Umbilical cord (tissue), 2 donors: ENCODE measurements around the gene APOO. TPM values are rescaled to one million over a fixed set of nuclear protein-coding genes. Genes with fewer than 3 reads are reported as not detected.
"Not testable (repeated sequence)": the region's sequence is repeated elsewhere in the genome, so short reads cannot be mapped to it uniquely, and the experiment has no call there.

Source experiments
- DNase-seq: peaks from one replicate; pipeline ENCODE4 v3.0.0-alpha.2; 2015; ENCODE audit warnings: low spot score
- total RNA-seq: library from RNA; depleted of rRNA; stranded (reverse); fragments of >200 nt; gene quantifications from one replicate; pipeline ENCODE4 v1.2.3, GENCODE V29; 2014; ENCODE audit warnings: low replicate concordance; ENCODE audit not compliant: insufficient read depth

The APOO gene
- total RNA-seq, 1 donor from 2014 or later = 7.5 TPM

DNA sequence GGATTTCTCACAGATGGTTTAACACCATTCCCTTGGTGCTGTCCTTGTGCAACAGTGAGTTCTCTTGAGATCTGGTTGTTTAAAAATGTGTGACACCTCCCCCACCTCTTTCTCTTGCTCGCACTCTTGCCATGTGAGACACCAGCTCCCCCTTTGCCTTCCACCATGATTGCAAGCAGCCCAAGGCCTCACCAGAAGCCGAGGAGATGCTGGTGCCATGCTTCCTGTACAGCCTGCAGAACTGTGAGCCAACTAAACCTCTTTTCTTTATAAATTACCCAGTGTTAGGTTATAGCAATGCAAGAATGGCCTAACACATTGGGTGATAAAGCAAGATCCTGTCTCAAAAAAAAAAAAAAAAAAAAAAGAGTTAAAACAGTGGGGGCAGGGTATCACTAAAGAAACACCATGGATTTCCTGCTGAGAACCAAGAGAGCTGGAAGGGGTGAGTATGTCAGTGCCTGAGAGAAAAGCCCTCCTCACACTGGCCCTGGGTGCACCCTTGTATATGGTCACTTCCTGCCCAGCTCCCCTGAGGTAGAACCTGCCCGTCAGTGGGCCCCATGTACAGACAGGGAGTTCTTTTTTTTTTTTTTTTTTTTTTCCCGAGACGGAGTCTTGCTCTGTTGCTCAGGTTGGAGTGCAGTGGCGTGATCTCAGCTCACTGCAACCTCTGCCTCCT lies 46.4 kb downstream of the APOO start:
- no peak for DNase-seq

DNA sequence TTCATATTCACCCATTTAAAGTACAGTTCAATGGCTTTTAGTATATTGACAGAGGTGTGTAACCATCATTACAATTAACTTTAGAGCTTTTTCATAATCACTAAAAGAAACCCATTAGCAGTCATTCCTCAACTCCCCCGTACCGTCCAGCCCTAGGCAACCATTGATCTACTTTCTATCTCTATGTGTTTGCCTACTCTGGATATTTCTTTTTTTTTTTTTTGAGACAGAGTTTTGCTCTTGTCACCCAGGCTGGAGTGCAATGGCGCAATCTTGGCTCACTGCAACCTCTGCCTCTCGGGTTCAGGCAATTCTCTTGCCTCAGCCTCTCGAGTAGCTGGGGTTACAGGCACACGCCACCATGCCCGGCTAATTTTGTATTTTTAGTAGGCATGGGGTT lies 48.5 kb downstream of the APOO start:
- DNase-seq = not testable (repeated sequence)

DNA sequence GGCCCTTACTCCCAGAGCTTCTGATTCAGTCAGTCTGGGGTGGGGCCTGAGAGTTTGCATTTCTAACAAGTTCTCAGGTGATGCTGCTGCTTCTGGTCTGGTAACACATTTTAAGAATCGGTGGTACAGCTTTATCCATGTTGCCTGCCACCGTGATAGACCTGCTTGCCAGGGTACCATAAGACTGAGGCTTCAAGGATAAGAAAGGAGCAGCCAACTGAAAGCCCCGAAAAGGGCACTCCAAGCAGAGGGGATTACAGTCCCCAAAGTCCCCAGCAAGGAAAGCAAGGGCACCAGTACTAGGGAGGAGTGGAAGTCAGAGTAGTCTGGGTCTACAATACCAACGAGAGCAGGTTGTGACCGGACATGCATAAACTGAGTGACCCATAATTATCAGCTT lies 49.8 kb downstream of the APOO start:
- DNase-seq = no peak

DNA sequence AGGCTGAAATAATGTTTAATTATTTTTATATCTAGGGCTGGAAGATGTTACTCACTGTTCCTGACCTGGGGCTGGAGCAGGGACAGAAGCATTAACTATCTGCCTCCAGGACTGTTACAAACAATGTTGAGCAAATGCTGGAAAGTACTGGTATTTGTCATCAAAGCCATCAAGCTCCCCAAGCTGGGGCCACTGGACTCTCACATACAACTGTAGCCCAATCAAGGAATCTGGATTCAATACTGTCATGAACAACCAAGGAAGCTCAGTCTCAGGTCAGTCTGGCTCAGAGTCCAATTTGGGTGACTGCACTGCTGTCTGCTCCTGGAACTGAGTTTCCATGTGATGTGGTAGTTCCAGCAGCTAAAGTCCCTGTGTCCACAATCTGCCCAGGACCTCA lies 50.4 kb downstream of the APOO start:
- no peak for DNase-seq

DNA sequence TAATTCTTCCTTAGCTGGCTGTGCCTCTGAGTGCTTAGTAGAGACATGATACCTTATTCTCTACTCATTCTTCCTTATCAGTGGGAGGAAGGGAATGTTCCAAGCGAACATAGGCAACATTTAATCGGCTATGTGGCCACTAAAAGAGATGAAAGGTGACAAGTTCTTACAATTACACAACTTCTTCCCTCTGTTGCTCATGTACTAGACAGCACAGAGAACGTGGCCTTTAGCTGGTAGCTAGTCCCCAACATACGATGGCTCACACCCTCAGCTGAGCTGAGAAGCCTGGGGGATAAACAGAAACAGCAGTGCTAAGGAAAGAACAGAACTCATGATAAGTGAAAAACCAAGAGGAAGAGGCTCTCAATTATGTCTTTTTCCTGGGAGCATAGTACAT lies 52.2 kb downstream of the APOO start:
- DNase-seq = no peak

DNA sequence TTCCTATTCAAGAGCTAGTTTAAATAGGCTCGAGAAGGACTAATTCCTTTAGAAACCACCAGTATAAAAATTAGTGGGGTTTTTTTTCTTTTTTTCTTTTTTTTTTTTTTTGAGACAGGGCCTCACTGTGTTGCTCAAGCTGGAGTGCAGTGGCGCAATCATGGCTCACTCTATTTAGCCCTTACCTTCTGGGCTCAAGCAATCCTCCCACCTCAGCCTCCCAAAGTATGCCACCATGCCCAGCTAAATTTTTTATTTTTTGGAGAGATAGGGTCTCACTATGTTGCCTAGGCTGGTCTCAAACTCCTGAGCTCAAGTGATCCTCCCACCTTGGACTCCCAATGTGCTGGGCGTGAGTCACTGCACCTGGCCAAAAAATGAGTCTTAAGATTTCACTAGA lies 52.8 kb downstream of the APOO start:
- DNase-seq = no peak

DNA sequence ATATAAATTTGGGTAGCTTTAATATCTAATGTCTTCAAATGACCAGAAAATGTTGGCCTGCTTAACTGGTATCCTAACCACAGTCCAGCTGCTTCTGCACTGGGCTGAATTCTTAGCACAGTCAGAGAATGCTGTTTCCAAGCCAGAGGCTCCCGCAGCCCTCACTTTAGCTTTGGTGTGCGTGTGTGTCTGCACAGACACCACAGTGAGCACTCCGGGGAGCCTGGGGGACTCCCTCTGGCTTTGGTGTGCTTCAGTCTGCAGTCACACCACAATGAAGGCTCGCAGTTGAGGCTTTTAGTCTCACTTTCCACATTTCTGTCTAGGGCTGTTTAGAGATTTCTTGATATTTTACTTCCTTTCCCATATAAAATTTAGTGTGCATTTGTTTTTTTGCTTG lies 53.6 kb downstream of the APOO start:
- no peak for DNase-seq

DNA sequence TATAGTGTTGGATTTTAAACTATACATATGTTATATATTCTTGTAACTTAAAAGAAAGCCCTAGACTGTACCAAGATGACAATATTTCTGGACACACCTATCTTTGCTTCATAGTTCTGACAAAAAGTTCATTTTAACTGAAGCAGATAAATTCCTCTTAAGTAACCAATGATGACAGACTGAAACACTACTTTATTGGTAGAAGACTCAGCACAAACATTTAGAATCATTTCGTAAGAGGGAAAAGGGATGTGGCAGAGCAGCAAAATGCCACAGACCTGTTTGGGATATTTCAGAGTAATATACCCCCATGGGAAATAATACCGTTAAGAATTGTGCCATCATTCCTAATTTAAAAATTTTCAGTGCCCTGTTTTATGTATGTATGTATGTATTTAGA lies 56.2 kb downstream of the APOO start:
- no peak for DNase-seq

DNA sequence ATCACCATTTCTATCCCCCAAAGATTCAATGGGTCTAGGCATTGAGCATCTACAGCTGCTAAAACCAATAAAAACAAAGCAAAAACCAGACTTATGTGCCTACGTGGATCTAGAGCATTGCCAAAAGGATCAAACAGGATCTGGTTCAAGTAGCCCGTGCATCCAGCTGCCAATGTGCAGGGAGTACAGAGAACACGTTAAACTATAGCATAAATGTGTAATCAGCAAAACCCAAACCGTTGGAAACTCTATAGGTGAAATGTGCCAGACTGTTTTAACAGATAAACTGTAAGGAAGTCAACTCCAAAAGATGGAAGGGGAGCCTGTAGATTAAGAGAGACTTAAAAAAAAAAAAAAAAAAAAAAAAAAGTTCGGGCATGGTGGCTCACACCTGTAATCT lies 58.5 kb downstream of the APOO start:
- no peak for DNase-seq

DNA sequence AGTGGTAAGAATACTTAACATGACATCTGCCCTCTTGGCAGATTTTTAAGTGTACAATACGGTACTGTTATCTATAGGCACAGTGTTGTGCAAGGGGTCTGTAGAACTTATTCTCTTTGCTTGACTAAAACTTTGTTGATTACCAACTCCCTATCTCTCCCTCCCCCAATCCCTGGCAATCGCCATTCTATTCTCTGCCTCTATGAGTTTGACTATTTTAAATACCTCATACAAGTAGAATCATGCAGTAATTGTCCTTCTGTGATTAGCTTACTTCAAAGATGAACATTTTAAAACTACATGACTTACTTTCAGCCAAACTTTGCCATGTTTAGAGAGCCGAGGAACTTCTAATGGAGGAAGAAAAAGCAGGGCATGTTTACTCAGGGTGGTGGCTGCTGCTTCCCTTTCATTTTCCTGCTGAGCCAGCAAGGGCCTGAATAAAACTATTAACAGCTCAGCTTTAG lies 62.4 kb downstream of the APOO start:
- peak; percentile 18 for DNase-seq

DNA sequence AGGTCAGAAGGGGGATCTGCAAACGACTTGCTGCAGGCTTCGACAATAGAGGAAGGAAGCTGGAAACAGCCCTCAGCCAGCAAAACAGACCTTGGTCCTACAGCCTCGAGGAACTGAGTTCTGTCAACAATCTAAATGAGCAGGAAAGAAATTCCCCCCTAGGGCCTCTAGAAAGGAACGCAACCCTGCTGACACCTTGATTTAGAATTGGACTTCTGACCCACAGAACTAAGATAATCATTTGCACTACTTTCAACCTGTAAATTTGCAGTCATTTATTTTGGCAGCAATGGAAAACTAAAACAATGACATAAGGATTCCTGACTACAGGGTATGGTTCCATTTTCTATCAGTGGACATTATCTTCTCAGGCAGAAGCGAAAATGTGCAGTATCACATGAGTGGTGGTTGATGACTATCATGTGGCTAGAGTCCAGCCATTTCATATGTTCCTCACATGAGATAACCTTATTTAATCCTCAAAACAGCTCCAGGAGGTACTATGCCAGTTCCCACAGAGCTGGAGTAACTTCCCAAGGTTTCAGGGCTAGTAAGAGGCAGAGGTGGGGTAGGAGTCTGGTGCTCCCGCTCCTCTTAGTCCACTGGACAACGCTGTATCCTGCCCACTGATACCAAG lies 63.1 kb downstream of the APOO start:
- peak; percentile 17 for DNase-seq

DNA sequence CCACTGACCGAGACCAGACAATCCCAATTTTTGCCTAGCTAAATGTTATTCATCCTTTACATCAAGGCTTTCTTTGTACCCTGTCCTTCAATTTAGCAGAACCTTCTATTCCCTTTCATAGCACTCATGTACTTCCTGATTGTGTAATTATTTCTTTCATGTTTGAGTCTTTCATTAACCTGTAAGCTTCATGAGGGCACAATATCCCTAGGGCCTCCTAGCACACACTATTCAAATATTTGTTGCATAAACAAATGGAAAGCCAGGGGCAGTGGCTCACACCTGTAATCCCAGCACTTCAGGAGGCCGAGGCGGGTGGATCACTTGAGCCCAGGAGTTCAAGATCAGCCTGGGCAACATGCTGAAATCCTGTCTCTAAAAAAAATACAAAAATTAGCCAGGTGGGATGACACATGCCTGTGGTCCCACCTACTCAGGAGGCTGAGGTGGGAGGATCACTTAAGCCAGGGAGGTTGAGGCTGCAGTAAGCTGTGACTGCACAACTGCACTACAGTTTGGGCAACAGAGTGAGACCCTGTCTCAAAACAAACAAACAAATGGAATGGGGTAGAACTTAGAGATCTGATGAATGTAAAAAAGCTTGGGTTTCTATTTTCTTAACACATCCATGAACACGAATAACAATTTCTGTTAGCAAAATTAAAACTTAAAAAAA lies 65.8 kb downstream of the APOO start:
- DNase-seq = no peak

DNA sequence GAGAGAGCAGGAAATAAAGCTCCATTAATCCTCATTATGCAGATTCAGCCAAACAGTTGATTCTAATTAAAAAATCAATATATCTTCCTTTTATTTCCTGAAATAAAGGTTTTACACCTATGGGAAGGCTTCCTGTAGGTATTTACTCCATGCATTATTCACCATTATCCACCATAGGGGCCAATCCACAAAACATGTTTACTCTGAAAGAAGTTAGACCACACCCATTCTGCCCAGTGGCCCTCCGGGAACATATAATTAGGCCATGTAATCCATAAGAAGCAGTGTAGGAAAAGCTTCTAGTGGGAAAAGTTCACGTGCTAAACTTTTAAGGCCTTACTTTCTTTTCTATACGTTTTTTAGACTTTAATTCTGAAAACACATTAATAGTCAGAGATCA lies 67.1 kb downstream of the APOO start:
- DNase-seq = no peak

DNA sequence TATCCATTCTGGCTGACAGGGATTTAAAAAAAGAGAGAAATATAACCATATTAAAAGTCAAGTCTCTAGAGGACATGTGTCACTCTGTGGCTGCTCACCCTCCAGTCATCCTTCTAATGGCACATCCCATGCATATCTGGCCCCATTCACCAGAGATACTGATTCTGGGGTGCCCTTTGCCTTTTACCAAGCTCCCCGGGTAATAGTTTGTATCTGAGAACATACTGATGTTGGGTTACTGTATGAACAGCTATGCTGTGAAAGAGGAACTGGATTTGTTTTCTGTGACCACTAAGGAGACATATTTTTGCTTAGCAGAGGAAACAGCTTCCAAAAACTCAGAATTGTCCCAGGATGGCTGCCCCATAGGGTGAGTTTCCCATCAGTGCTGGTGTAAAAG lies 68.8 kb downstream of the APOO start:
- no peak for DNase-seq

DNA sequence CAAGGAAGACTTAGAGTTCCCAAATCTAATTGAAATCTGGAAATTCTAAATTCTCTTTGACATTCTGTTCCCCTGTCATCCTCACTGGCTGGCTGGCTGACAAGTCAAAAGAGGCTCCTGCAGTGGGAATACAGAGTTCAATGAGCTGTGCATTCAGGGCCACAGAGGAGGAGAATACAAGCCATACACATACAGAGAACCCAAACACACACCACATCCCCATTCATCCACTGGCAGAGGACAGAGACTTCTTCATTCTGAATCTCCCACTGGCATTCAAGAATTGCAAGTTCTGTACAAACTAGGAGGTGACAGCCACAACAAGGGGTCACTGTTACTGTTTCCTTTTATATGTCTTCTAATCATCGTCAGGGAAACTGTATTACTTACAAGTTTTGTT lies 75.0 kb downstream of the APOO start:
- no peak for DNase-seq

DNA sequence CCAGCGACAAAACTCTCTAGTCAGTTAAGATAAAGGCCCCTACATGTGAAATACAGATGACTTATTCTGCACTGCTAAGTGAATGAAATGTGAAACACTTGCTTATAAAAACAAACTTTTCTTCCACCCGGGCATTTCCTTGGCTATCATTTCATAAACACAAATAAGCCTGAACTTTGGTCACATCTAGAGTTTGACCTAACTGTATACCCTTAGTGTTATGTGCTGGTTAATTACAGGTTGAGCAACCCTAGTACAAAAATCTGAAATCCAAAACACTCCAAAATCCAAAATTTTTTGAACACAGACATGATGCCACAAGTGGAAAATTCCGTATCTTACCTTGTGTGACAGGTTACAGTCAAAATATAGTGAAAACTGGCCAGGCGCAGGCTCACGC lies 78.9 kb downstream of the APOO start:
- DNase-seq = no peak

DNA sequence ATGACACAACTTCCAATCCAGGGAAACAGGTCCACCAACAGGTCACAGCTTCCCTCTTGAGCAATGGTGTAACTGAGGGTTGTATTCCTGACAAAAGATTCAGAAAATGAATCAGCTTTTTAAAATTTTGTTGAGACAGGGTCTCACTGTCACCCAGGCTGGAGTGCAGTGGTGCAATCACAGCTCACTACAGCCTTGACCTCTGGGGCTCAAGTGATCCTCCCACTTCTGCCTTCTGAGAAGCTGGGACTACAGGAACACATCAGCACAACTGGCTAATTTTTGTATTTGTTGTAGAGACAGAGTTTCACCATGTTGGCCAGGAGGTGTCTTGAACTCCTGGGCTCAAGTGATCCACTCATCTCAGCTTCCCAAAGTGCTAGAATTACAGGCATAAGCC lies 81.1 kb downstream of the APOO start:
- no peak for DNase-seq

DNA sequence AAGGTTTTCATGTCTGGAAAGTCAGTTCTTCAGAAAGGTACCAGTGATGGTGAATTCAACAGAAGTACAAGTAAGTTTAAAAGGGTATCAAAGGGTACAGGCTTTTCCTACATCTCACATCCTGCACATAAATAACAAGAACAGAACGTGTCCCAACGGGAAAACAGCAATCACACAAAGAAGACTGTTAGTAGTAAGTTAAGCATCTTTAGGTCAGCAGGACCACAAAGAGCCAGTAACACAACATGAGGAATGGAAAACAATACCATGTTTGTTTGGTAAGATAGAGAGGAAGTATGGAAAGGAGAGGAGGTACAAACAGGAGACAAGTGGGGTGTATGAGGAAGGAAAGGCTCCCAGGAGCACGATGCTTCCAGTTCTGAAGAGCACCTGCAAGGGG lies 81.5 kb downstream of the APOO start:
- no peak for DNase-seq

DNA sequence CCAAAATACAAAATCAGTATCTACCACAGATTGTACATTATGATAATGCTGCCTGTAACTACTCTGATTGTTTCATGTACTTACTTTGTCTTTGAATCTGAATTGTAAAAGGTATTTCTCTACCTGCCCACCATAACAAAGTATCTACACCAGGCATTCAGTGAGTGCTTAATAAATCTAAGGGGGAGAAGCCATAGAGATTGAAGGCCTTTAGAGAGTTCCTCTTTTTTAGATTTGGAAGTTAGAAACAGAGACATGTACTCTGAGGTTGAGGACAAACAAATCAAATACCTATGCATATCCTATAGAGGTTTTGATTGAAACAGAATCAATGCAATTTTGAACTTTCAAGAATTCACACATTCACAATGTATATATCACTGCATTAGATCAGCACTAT lies 82.1 kb downstream of the APOO start:
- DNase-seq = no peak

DNA sequence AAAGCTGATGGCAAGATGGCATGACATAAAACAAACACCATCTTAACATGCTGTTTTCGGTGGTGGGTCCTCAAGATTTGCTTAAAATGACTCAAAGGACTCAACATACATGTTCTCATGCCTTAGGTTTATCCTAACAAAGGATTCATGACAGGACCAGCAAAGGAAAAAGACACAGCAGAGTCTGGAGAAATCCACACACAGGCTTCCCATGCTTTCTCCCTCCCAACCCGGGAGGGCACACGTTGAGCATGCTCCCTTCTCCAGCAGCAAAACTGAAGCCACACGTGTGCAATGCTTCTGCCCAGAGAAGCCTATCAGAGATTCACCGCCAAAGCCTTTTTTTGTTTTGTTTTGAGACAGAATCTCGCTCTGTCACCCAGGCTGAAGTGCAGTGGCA lies 84.9 kb downstream of the APOO start:
- no peak for DNase-seq

DNA sequence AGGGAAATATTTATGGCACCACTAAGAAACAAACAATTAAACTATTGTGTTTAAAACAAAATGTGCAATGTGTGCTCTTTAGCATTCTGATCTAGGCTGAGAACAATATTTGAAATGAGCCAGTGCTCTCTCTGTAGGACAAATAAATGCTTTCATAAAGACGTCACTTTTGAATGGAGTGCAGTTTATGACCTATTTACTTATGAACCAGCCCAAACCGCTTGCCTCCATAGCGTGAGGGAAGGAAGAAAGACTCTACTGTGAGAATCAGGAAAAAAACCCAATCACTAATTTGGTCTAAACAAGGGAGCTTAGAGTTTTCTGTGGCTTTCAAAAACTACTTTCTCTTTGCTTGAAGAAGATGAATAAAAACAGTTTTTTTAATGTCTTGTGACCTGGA lies 85.3 kb downstream of the APOO start:
- DNase-seq = peak; percentile 17

DNA sequence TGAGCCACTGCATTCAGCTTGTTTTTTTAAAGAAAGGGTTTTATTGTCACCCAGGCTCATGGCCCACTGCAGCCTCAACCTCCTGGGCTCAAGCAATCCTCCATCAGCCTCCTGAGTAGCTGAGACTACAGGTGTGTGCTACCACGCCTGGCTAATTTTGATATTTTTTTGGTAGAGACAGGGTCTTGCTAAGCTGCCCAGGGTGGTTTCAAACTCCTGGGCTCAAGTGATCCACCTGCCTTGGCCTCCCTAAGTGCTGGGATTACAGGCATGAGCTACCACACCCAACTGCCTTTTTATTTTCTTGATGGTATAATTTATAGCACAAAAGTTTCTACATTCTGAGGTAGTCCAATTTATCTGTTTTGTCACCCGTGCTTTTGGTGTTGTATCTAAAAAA lies 85.9 kb downstream of the APOO start:
- DNase-seq = no peak

DNA sequence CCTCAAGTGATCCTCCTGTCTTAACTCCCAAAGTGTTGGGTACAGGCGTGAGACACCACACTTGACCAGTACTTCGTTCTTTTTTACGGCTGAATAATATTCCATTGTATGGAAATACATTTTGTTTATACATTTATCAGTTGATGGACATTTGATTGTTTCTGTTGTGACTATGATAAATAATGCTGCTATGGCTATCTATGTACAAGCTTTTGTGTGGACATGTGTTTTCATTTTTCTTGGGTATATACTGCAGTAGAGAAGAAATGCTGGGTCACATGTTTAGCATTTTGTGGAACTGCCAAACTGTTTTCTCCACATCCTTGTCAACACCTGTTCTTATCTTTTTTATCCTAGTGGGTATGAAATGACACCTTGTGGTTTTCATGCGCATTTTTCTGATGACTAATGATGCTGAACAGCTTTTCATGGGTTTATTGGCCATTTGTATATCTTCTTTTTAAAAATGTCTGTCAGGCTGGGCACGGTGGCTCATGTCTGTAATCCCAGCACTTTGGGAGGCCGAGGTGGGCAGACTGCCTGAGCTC lies 87.4 kb downstream of the APOO start:
- no peak for DNase-seq
